ENCODE measurements around the gene TMEM131L.
A peak's percentile ranks its signal among the peaks of the same experiment; 100 is the strongest.

The TMEM131L gene

GRCh38 chr4:153612878-153613277, 146.7 kb downstream of the TMEM131L start:
- DNase-seq (ENCODE audit: low read depth in 2 of 3, low spot score in 2 of 3), result no peak

- peak in 2 of 3 experiments; percentile 22 to 23 for DNase-seq (ENCODE audit: low read depth in 2 of 3, low spot score in 2 of 3)
These were observed 149.9 kb downstream of the TMEM131L start for GRCh38 chr4:153616006-153616555.

GRCh38 chr4:153618833-153619232, 152.7 kb downstream of the TMEM131L start:
- no peak for DNase-seq (ENCODE audit: low read depth in 2 of 3, low spot score in 2 of 3)

GRCh38 chr4:153619811-153620210, 153.7 kb downstream of the TMEM131L start:
- DNase-seq (ENCODE audit: low read depth in 2 of 3, low spot score in 2 of 3), result no peak

- no peak for DNase-seq (ENCODE audit: low read depth in 2 of 3, low spot score in 2 of 3)
These were observed 154.2 kb downstream of the TMEM131L start for GRCh38 chr4:153620352-153620751.

GRCh38 chr4:153622093-153622492, 155.9 kb downstream of the TMEM131L start:
- DNase-seq (ENCODE audit: low read depth in 2 of 3, low spot score in 2 of 3), result no peak

- DNase-seq (ENCODE audit: low read depth in 2 of 3, low spot score in 2 of 3), result no peak
These were observed 156.6 kb downstream of the TMEM131L start for GRCh38 chr4:153622778-153623240.

GRCh38 chr4:153623491-153623890, 157.3 kb downstream of the TMEM131L start:
- no peak for DNase-seq (ENCODE audit: low read depth in 2 of 3, low spot score in 2 of 3)

- no peak for DNase-seq (ENCODE audit: low read depth in 2 of 3, low spot score in 2 of 3)
These were observed 162.7 kb downstream of the TMEM131L start for GRCh38 chr4:153628796-153629315.

GRCh38 chr4:153629776-153630175, 163.6 kb downstream of the TMEM131L start:
- no peak for DNase-seq (ENCODE audit: low read depth in 2 of 3, low spot score in 2 of 3)

GRCh38 chr4:153634738-153635353, 168.7 kb downstream of the TMEM131L start:
- DNase-seq (ENCODE audit: low read depth in 2 of 3, low spot score in 2 of 3), result no peak

GRCh38 chr4:153635846-153636245, 169.7 kb downstream of the TMEM131L start:
- DNase-seq (ENCODE audit: low read depth in 2 of 3, low spot score in 2 of 3), result no peak

GRCh38 chr4:153637201-153637600, 171.0 kb downstream of the TMEM131L start:
- no peak for DNase-seq (ENCODE audit: low read depth in 2 of 3, low spot score in 2 of 3)

- no peak for DNase-seq (ENCODE audit: low read depth in 2 of 3, low spot score in 2 of 3)
These were observed 171.9 kb downstream of the TMEM131L start for GRCh38 chr4:153638011-153638410.

- DNase-seq (ENCODE audit: low read depth in 2 of 3, low spot score in 2 of 3), result no peak
These were observed 172.8 kb downstream of the TMEM131L start for GRCh38 chr4:153638999-153639398.

GRCh38 chr4:153639833-153640802, 174.0 kb downstream of the TMEM131L start:
- no peak for DNase-seq (ENCODE audit: low read depth in 2 of 3, low spot score in 2 of 3)

- DNase-seq (ENCODE audit: low read depth in 2 of 3, low spot score in 2 of 3), result no peak
These were observed 175.4 kb downstream of the TMEM131L start for GRCh38 chr4:153641532-153641931.

- no peak for DNase-seq (ENCODE audit: low read depth in 2 of 3, low spot score in 2 of 3)
These were observed 177.5 kb downstream of the TMEM131L start for GRCh38 chr4:153643406-153644383.

- DNase-seq (ENCODE audit: low read depth in 2 of 3, low spot score in 2 of 3), result no peak
These were observed 179.0 kb downstream of the TMEM131L start for GRCh38 chr4:153645183-153645582.

GRCh38 chr4:153646261-153646660, 180.1 kb downstream of the TMEM131L start:
- no peak for DNase-seq (ENCODE audit: low read depth in 2 of 3, low spot score in 2 of 3)

Data from activated CD8-positive, alpha-beta memory T cell treated with anti-CD3 and anti-CD28 coated beads for 48 hours (primary cell).